CD4-positive, alpha-beta T cell (primary cell): ENCODE results near the gene EFEMP2. TPM values are rescaled to one million over a fixed set of nuclear protein-coding genes. Genes with fewer than 3 reads are reported as not detected.

Experiments
- ATAC-seq: fragments of 200-7000 bp; cut with Tn5 transposase; one replicate; pipeline ENCODE4 v1.10.0; 2022; ENCODE audit warnings: mild to moderate bottlenecking; ENCODE audit not compliant: poor library complexity
- CTCF ChIA-PET: fragments of 350-600 bp; sonication (Branson Sonifier 250); formaldehyde crosslinking; loops from one replicate; lab custom pipeline; 2021; ENCODE audit warnings: antibody characterized with exemption, inconsistent platforms; lab: Charles Lee
- POLR2A ChIA-PET: fragments of 350-600 bp; sonication (Branson Sonifier 250); formaldehyde crosslinking; loops from one replicate; lab custom pipeline; 2021; ENCODE audit warnings: antibody characterized with exemption, inconsistent platforms; lab: Charles Lee
- DNase-seq, 14 experiments: peaks; one replicate each; pipeline ENCODE4 v3.0.0-alpha.2; 2013 to 2020; ENCODE audit warnings: mixed read lengths in 2 of 14
- H3K27ac ChIP-seq, 2 donors: one replicate each; pipeline versions ENCODE4 v1.5.1 to v1.7.0; 2013; ENCODE audit warnings: low read length in 2 of 2, low read depth in 1 of 2, mild to moderate bottlenecking in 1 of 2
- H3K27me3 ChIP-seq, 2 experiments: 1 replicate in 1 of 2; 2 replicates in 1 of 2; pipeline versions ENCODE4 v1.6.1 to v1.7.0; 2013; ENCODE audit warnings: low read length in 2 of 2, control low read depth in 1 of 2, mild to moderate bottlenecking in 1 of 2, moderate library complexity in 1 of 2; ENCODE audit not compliant: insufficient read depth in 2 of 2, control insufficient read depth in 1 of 2
- H3K36me3 ChIP-seq: one replicate; pipeline ENCODE4 v1.6.1; 2013; ENCODE audit warnings: low read length, control low read depth; ENCODE audit not compliant: insufficient read depth
- H3K4me1 ChIP-seq: one replicate; pipeline ENCODE4 v1.6.1; 2013; ENCODE audit warnings: low read length, control low read depth; ENCODE audit not compliant: insufficient read depth
- H3K4me3 ChIP-seq: one replicate; pipeline ENCODE4 v1.5.1; 2013; ENCODE audit warnings: mild to moderate bottlenecking, low read length, moderate library complexity
- H3K9me3 ChIP-seq, 2 experiments: 1 replicate in 1 of 2; 2 replicates in 1 of 2; pipeline versions ENCODE4 v1.6.1 to v1.7.0; 2013; ENCODE audit warnings: low read length in 2 of 2, mild to moderate bottlenecking in 2 of 2, control low read depth in 1 of 2, moderate library complexity in 1 of 2; ENCODE audit not compliant: control insufficient read depth in 1 of 2, insufficient read depth in 1 of 2
- H3K27ac Mint-ChIP-seq: one replicate; pipeline ENCODE4 v1.8.0; 2020; ENCODE audit warnings: mixed read lengths
- H3K27me3 Mint-ChIP-seq: one replicate; pipeline ENCODE4 v1.8.0; 2021; ENCODE audit warnings: mixed read lengths
- H3K36me3 Mint-ChIP-seq: one replicate; pipeline ENCODE4 v1.8.0; 2021; ENCODE audit warnings: low read depth, mixed read lengths
- H3K4me1 Mint-ChIP-seq: one replicate; pipeline ENCODE4 v1.8.0; 2021; ENCODE audit warnings: low read depth, mixed read lengths
- H3K4me3 Mint-ChIP-seq: one replicate; pipeline ENCODE4 v1.8.0; 2020; ENCODE audit warnings: mild to moderate bottlenecking, mixed read lengths
- H3K9me3 Mint-ChIP-seq: one replicate; pipeline ENCODE4 v1.8.0; 2020; ENCODE audit warnings: mixed read lengths
- CTCF ChIP-seq: fragments of 200-600 bp; IDR thresholded peaks from one replicate; pipeline ENCODE4 v1.8.0; 2022; ENCODE audit warnings: antibody characterized with exemption, mild to moderate bottlenecking
- intact Hi-C, 2 experiments: fragments of 100-400 bp; cut with DNase I in 1 of 2; cut with micrococcal nuclease in 1 of 2; formaldehyde crosslinking; loops; one replicate each; pipeline versions ENCODE4 v1.15.1 to v1.9.0; 2023 to 2025; cut with DNase I, micrococcal nuclease
- total RNA-seq, 174 experiments: library from RNA in 2 of 174; stranded (reverse) in 2 of 174; gene quantifications; one replicate each; pipeline ENCODE4 v1.2.3 and lab custom pipeline; 2021 to 2026

The EFEMP2 gene
- total RNA-seq, 2 experiments from 2014 or later, result 5.2 to 5.9 TPM

DNA sequence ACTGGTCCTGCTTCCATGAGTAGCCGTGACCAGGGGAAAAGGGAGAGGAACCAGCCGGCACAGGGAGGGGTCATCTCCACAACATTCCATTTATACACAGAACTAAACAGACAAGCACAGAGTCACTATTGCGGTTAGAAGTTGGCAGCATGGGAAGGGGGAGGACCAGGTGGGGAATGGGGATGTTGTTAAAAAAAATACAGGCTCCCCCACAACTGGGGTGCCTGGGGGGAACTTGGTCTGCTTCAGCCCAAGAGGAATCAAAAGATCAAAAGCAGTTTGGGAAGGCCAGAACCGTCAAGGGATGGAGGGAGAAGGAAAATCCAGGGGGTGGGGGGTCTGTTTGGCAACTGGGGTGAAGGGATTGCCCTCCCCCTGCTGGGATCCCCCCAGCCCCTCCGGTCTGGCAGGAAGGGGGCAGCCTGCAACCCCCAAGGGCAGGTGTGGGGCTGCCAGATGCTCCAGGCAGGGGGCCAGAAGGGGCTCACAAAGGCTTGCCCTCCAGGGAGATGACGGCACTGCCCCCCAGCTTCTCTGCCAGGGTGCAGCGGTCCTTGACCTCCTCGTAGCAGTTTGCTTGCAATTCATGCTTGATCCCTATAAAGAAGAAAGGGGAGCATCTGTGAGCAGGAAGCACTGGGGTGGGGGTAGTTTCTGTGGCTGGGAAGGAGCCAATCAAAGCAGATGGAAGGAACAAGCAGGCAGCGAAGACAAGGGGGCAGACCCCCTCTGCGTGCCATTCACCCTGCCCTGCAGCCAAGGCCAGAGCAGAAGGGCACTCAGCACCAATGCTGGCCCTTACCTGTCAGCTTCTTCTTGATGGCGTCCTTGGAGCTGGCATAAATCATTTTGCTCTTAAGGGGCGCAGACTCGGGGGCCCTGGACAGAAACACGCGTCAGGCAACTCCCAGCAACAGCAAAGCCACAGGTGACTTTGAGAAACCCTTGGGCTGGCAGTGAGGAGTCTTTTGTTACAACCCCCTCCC, 17.5 kb downstream of the EFEMP2 start:
- no peaks in the 10 kb centered on the region for H3K27me3 ChIP-seq
- ATAC-seq (no peak), DNase-seq (peak in 2 of 14 experiments; percentile 27 to 28)
- intact Hi-C loops, result loop anchor here in 1 of 2 experiments (5.0 to 10.0 kb wide), 2 partner anchors 238 to 430 kb away; partner anchors contain the start of genes PCNX3 and YIF1A
- ChIA-PET POLR2A (no interaction called here), CTCF (no interaction called here)
- peak overlapping the region; percentile 94 for H3K27ac Mint-ChIP-seq
- peaks cover 58% of the 10 kb centered on the region for H3K4me1 ChIP-seq
- peak overlapping the region in 1 of 2 donors; percentile 16 for H3K27ac ChIP-seq
- no peaks in the 10 kb centered on the region for H3K27me3 Mint-ChIP-seq
- no peaks in the 10 kb centered on the region for H3K9me3 Mint-ChIP-seq
- peaks cover 7 to 23% of the 10 kb centered on the region in 2 experiments for H3K9me3 ChIP-seq
- no peak for TF ChIP-seq CTCF
- H3K36me3 Mint-ChIP-seq, result peaks cover 78% of the 10 kb centered on the region
- H3K4me3 ChIP-seq, result no peak overlapping the region
- peaks cover 58% of the 10 kb centered on the region for H3K36me3 ChIP-seq
- H3K4me3 Mint-ChIP-seq, result peak overlapping the region; percentile 84
- H3K4me1 Mint-ChIP-seq, result peaks cover 43% of the 10 kb centered on the region

GRCh38 chr11:65854161-65854592, 18.4 kb downstream of the EFEMP2 start:
- intact Hi-C loops, result loop anchor here in 1 of 2 experiments (10.0 kb wide), 1 partner anchor 431 kb away; the partner anchor contains the start of gene YIF1A
- Mint-ChIP-seq H3K4me3 (peak overlapping the region; percentile 72), H3K36me3 (peaks cover 69% of the 10 kb centered on the region), H3K27me3 (no peaks in the 10 kb centered on the region), H3K9me3 (no peaks in the 10 kb centered on the region), H3K27ac (peak overlapping the region; percentile 58), H3K4me1 (peaks cover 38% of the 10 kb centered on the region)
- TF ChIP-seq CTCF, result no peak
- Histone ChIP-seq H3K27ac (no peak overlapping the region), H3K36me3 (peaks cover 58% of the 10 kb centered on the region), H3K4me1 (peaks cover 49% of the 10 kb centered on the region), H3K27me3 (no peaks in the 10 kb centered on the region), H3K4me3 (no peak overlapping the region), H3K9me3 (peaks cover 7 to 23% of the 10 kb centered on the region in 2 experiments)
- DNase-seq (no peak), ATAC-seq (no peak)
- ChIA-PET POLR2A (interaction anchor here (1.7 kb wide), 1 partner anchor 36 kb away, joined by 4 read pairs; the partner anchor contains the start of gene CCDC85B), CTCF (no interaction called here)

GRCh38 chr11:65853246-65853979, 19.2 kb downstream of the EFEMP2 start:
- Mint-ChIP-seq H3K4me1 (peaks cover 31% of the 10 kb centered on the region), H3K9me3 (no peaks in the 10 kb centered on the region), H3K4me3 (peak overlapping the region; percentile 72), H3K36me3 (peaks cover 62% of the 10 kb centered on the region), H3K27me3 (no peaks in the 10 kb centered on the region), H3K27ac (peak overlapping the region; percentile 58)
- ChIA-PET POLR2A (interaction anchor here (1.7 to 2.8 kb wide), 2 partner anchors 21 to 37 kb away, joined by 4 to 9 read pairs; partner anchors contain the start of gene CCDC85B), CTCF (interaction anchor here (0.6 kb wide), 1 partner anchor 402 kb away, joined by 3 read pairs; no protein-coding TSS in a partner anchor)
- Histone ChIP-seq H3K4me3 (no peak overlapping the region), H3K27ac (no peak overlapping the region), H3K4me1 (peaks cover 42% of the 10 kb centered on the region), H3K36me3 (peaks cover 58% of the 10 kb centered on the region), H3K27me3 (no peaks in the 10 kb centered on the region), H3K9me3 (peaks cover 7 to 23% of the 10 kb centered on the region in 2 experiments)
- DNase-seq, result peak in 1 of 14 experiments; percentile 25
- intact Hi-C loops, result loop anchor here in 1 of 2 experiments (10.0 kb wide), 1 partner anchor 431 kb away; the partner anchor contains the start of gene YIF1A
- ATAC-seq, result no peak
- TF ChIP-seq CTCF, result no peak
